NCI-H2107 treated with DMSO at 0.1 percent for 48 hours (cell line): ENCODE results near the gene MAP1LC3C.
A peak's percentile ranks its signal among the peaks of the same experiment; 100 is the strongest.
"Not testable (repeated sequence)": the region's sequence is repeated elsewhere in the genome, so short reads cannot be mapped to it uniquely, and the experiment has no call there.

ENCODE experiments used
- DNase-seq: peaks from one replicate; lab custom pipeline; 2025; ENCODE audit not compliant: unreplicated experiment; lab: John Stamatoyannopoulos, UW

Gene MAP1LC3C

DNA sequence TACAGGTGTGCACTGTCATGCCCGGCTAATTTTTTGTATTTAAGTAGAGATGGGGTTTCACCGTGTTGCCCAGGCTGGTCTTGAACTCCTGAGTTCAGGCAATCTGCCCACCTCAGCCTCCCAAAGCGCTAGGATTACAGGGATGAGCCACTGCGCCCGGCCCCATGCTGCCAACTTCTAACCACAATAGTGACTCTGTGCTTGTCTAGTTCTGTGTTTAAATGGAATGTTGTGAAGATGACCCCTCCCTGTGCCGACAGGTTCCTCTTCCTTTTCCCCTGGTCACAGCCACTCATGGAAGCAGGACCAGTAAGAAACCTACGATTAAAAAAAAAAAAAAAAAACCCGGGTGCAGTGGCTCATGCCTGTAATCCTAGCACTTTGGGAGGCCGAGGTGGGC is 4.7 kb downstream of the MAP1LC3C start:
- DNase-seq = no peak

DNA sequence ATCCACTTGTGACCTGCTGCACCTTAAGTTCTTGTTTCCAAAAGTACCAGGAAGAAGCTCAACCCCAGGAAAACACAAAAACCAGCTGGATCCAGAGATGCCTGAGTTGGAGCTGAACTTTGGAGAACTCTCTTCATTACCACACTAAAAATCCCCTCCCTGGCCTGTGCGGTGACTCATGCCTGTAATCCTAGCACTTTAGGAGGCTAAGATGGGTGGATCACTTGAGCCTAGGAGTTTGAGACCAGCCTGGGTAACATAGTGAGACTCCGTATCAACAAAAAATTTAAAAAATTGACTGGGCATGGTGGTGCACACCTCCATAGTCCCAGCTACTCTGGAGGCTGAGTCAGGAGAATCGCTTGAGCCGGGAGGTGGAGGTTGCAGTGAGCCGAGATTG is 6.2 kb downstream of the MAP1LC3C start:
- no peak for DNase-seq

DNA sequence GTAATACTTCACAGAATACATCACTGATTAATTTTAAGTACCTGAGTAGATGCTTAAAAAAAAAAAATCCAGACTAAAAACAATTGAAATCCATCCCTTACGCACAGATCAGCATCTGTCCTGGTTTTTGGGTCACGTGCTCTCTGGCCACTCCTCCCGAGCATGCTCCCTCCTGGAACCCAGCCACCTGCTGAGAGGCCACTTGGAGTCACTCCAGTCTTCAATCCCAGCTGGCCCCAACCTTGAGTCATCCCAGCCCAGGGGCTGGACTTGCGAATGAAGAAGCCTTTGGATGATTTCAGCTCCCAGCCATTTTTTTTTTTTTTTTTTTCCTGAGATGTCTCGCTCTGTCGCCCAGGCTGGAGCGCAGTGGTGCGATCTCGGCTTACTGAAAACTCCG is 8.9 kb downstream of the MAP1LC3C start:
- DNase-seq = no peak

DNA sequence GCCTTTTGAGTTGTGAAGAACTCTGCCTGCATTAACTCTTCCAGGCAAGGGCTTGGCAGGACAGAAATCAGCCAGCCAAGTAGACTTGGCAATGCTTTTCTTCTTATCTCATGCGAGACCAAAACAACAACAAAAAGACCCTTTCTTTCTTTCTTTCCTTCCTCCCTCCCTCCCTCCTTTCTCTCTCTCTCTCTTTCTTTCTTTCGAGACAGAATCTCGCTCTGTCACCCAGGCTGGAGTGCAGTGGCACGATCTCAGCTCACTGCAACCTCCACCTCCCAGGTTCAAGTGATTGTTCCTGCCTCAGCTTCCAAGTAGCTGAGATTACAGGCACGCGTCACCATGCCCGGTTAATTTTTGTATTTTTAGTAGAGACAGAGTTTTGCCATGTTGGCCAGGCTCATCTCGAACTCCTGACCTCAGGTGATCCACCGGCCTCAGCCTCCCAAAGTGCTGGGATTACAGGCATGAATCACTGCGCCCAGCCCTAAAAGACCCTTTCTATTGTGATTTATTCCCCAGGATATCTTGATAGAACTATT is 10.4 kb downstream of the MAP1LC3C start:
- DNase-seq = not testable (repeated sequence)

DNA sequence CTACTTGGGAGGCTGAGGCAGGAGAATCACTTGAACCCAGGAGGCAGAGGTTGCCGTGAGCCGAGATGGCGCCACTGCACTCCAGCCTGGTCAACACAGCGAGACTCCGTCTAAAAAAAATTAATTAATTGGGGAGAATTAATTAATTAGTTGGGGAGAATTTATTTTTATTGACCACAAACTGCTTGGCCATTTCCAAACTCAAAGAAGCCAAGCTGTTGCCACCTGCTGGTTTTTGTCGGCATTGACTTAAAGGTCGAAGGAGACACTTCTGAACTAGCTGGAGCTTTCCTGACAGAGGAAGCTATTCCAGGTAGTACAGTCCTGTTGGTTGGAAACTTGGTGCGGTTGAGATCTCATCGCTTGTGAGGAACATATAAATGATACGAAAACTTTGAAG is 13.1 kb downstream of the MAP1LC3C start:
- DNase-seq = peak; percentile 15

DNA sequence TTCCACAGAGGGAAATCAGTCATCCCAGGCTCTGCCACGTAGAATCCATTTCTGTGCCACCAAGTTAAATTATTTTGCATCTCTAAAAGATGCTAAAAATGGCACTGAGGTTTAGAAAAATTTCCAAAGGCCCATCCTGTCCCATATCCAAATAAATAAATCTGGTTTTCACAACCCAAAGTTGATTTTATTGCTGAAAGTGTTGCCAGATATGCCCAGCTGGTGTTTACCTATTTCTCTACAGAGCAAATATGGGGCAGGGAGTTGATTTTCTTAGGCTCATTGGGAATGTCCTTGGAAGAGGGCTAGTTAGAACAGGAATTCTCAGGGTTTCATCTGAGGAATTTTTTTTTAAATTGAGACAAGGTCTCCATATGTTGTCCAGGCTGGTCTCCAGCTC is 19.0 kb downstream of the MAP1LC3C start:
- no peak for DNase-seq

DNA sequence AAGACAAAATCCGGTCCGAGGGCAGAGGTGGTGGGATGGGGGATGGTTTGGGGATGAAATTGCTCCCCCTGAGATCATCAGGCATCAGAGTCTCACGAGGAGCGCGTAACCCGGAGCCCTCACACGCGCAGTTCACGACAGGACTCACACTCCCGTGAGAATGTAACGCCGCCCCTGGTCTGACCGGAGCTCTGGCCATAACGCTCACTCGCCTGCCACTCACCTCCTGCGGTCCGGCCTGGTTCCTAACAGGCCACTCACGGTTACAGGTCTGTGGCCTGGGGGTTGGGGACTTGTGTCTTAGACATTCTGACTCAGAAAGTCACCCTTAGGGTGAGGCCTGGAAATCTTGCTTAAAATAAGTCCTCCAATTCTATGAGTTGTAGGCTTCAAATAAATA is 19.8 kb downstream of the MAP1LC3C start:
- no peak for DNase-seq

DNA sequence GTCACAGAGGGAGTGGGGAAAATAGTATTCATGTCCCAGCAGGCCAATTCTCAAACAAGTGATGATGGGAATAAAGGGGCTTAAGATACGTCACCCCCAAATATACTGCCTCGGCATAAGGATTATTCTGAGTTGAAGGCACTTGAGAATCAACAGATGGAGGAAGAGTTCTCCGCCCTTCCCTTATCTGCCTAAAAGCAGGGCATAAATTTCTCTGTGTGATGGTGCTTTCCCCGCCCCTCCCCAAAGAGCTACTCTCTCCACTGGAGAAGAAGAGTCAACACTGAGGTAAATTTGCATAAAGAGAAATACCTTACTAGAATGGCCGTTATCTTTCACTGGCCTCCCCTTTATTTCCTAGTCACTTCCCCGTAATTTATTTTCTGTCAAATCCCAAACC is 22.7 kb downstream of the MAP1LC3C start:
- no peak for DNase-seq

DNA sequence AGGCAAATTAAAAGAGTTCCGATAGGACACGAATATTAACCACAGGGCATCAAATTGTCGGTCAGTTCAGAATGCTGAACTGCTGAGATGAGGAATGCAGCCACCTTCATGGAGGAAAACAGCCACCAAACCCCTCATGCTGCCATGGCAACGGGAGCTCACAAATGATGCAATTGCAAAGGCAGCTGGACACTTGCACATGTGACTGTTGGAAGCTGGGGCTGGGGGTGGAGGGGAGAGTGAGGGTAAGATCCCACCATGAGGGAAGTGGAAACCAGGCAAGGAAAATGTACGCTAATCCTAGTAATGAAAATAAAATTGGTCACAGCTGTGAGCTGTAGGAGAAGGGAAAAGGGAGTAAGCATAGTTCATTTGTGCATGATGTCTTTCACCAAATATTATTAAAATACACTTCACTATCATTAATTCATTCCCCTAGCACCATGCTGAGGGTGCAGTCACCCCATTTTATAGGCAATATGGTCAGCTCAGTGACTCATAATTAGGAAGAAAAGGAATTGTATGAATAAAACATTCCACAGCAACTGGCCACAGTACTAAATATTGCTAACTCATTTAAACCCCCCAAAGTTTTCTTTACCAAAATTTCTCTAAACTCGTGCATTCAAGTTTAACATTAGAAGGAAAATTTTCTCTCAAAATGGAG is 26.1 kb downstream of the MAP1LC3C start:
- DNase-seq = no peak

DNA sequence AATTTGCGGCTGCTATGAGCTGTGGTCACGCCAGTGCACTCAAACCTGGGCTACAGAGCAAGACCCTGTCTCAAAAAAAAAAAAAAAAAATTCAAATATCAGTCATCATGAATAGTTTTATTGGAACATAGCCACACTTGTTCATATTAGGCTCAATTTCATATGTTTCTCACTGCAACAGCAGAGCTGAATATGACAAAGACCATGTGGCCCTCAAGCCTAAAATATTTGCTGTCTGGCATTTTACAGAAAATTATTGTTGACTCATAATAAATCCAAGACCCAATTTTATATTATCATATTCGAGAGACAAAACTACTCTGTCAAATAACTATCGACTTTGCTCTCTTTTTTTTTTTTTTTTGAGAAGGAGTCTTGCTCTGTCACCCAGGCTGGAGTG is 30.3 kb downstream of the MAP1LC3C start:
- no peak for DNase-seq

DNA sequence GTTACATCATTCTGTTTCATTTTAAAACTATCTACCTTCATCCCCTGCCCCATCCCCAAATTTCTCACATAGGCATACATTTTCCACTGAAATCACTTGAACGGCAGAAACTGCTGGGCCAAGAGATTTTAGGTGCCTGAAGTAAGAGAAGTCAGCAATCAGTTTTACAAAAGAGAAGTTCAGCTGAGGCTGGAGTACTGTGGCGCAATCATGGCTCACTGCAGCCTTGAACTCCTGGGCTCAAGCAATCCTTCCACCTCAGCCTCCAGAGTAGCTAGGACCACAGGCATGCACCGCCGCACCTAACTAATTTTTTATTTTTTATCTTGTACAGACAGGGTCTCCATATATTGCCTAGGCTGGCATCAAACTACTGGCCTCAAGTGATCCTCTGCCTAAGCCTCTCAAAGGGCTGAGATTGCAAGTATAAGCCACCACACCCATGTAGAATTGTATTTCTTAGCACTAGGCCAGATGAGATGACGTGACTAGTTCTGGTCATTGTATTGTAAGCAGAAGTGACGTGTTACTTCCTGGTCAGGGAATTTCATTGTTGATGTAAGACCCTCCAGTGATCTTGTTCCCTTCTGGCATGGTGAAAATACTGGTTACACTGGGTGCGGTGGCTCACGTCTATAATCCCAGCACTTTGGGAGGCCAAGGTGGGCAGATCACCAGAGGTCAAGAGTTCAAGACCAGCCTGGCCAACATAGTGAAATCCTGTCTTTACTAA is 34.2 kb downstream of the MAP1LC3C start:
- no peak for DNase-seq

DNA sequence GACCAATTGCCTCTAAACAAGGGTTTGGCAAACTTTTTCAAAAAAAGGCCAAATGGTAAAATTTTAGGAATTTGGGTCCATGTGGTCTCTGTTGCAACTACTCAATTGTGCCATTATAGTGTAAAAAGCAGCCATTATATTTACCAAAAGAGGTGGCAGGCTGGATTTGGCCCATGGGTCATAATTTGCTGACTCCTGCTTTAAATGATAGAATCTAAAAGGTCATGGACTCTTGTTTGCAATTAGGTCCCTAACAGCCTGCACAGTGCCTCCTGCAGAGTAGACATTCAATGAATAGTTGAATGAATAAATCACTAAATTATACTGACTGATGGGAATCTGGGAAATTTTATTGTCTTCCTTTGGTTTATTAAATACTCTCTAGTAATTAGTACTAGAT is 35.2 kb downstream of the MAP1LC3C start:
- DNase-seq = no peak

DNA sequence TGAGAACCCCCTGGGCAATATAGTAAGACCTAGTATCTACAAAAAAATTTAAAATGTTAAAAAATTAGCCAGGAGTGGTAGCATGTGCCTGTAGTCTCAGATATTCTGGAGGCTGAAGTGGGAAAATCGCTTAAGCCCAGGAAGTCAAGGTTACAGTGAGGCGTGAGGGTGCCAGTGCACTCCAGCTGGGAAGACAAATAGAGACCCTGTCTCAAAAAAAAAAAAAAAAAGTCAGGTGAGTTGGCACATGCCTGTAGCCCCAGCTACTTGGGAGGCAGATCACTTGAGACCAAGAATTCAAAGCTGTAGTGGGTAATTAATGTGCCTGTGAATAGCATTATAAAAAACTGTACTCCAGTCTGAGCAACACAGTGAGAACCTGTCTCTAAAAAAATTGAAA is 36.7 kb downstream of the MAP1LC3C start:
- DNase-seq = peak; percentile 70

DNA sequence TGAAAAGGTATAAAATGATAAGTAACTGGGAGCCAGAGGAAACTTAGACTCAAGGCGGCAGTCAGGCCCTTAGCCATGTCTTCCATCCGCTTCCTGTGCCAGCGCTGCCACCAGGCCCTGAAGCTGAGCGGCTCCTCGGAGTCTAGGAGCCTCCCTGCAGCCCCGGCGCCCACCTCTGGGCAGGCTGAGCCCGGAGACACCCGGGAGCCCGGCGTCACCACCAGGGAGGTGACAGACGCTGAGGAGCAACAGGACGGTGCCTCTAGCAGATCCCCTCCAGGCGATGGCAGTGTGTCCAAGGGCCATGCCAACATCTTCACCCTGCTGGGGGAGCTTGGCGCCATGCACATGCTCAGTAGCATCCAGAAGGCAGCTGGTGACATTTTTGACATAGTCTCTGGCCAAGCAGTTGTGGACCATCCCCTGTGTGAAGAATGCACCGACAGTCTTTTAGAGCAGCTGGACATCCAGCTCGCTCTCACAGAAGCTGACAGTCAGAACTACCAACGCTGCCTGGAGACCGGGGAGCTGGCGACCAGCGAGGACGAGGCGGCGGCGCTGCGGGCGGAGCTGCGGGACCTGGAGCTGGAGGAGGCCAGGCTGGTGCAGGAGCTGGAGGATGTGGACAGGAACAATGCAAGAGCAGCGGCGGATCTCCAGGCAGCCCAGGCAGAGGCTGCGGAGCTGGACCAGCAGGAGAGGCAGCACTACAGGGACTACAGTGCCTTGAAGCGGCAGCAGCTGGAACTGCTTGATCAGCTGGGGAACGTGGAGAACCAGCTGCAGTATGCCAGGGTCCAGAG is 41.0 kb downstream of the MAP1LC3C start, which contains the start of gene BECN2:
Gene BECN2 (plus strand): TSS at position 76 of the 803 bp plus-strand sequence. CDS start 0 bp downstream, at position 76.
- DNase-seq = no peak

DNA sequence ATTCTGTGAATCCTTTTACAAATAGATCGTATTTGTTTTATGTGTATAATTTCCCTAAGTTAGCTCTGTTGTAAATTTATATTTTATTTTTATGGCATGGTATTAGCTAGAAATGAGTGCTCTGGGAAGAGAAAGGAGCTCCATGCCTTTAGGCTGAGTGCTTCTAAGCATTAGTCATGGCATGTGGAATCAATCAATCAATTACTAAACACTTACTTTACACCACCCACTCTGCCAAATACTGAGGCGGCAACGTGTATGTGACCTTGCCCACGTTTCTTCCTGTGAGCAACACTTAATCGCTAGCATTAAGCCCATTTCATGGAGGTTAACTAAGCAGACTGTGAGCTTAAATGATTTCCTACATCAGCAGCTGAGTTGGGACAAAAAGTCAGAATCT is 48.5 kb downstream of the MAP1LC3C start:
- no peak for DNase-seq

DNA sequence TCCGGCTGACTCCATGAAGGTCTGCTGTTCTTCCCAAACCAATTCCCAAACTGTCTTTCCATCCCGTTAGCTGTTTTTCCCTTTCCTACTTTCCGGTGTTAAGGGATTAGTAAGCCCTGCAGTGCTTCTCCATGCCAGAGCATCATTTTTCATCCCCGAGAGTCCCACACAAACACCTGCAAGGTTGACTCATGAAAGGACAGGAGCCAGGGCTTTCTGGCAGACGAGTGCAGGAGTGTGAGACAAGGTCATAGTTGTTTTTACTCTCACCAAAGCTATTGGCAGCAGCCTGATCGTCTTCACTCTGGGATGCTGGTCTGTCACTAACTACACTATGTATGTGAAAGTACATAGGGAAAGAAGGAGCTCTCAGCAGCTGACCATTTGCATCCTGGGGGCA is 51.5 kb downstream of the MAP1LC3C start:
- DNase-seq = no peak
